A673 (cell line): ENCODE measurements around the gene WIF1. TPM values are rescaled to one million over a fixed set of nuclear protein-coding genes. Genes with fewer than 3 reads are reported as not detected.

ENCODE experiments used
- BruUV-seq: library from RNA; stranded (reverse); fragments of 400-500 nt; replicated peaks from 2 replicates; lab custom pipeline; 2021; lab: Mats Ljungman, UMichigan
- CTCF ChIA-PET: fragments of 300-600 bp; sonication (Branson Sonifier 250); formaldehyde crosslinking; loops from one replicate; lab custom pipeline; 2022; ENCODE audit warnings: antibody characterized with exemption; lab: Charles Lee
- POLR2A ChIA-PET: fragments of 300-600 bp; sonication (Branson Sonifier 250); formaldehyde crosslinking; loops from one replicate; lab custom pipeline; 2022; ENCODE audit warnings: antibody characterized with exemption; ENCODE audit not compliant: low non-redundant PET; lab: Charles Lee
- DNase-seq: peaks from one replicate; pipeline ENCODE4 v3.0.0-alpha.2; 2015; ENCODE audit warnings: low spot score
- H3K27ac ChIP-seq: fragments of 200-600 bp; sonication (generic); 2 replicates; pipeline ENCODE4 v1.5.1; 2016; ENCODE audit warnings: mixed run types, low read depth, mild to moderate bottlenecking, mixed read lengths, antibody characterized with exemption, low read length; ENCODE audit not compliant: poor library complexity, severe bottlenecking
- H3K27me3 ChIP-seq: fragments of 200-600 bp; sonication (generic); replicated peaks from 2 replicates; pipeline ENCODE4 v1.6.1; 2017; ENCODE audit warnings: mixed run types, low read depth, mild to moderate bottlenecking, mixed read lengths, antibody characterized with exemption, low read length; ENCODE audit not compliant: insufficient read depth, poor library complexity
- H3K36me3 ChIP-seq: fragments of 200-600 bp; sonication (generic); 2 replicates; pipeline ENCODE4 v1.6.1; 2016; ENCODE audit warnings: mixed run types, mild to moderate bottlenecking, mixed read lengths, antibody characterized with exemption, low read length; ENCODE audit not compliant: insufficient read depth, poor library complexity, severe bottlenecking
- H3K4me1 ChIP-seq: fragments of 200-600 bp; sonication (generic); 2 replicates; pipeline ENCODE4 v1.6.1; 2017; ENCODE audit warnings: mixed run types, mild to moderate bottlenecking, mixed read lengths, antibody characterized with exemption, low read length; ENCODE audit not compliant: insufficient read depth, poor library complexity, severe bottlenecking
- H3K4me3 ChIP-seq: fragments of 200-600 bp; sonication (generic); 2 replicates; pipeline ENCODE4 v1.5.1; 2016; ENCODE audit warnings: low read depth, mixed run types, mild to moderate bottlenecking, mixed read lengths, low read length; ENCODE audit not compliant: poor library complexity, severe bottlenecking
- H3K9me3 ChIP-seq: fragments of 200-600 bp; sonication (generic); 2 replicates; pipeline ENCODE4 v1.6.1; 2016; ENCODE audit warnings: mixed run types, low read depth, mild to moderate bottlenecking, mixed read lengths, antibody characterized with exemption, low read length; ENCODE audit not compliant: poor library complexity, severe bottlenecking
- EZH2 ChIP-seq: fragments of 200-600 bp; sonication (generic); IDR thresholded peaks from 2 replicates; pipeline ENCODE4 v1.6.1; 2017; ENCODE audit warnings: borderline replicate concordance, low read depth, mild to moderate bottlenecking, mixed read lengths, antibody characterized with exemption, low read length; ENCODE audit not compliant: poor library complexity, severe bottlenecking
- intact Hi-C: fragments of 100-400 bp; cut with micrococcal nuclease; formaldehyde crosslinking; loops from one replicate; pipeline ENCODE4 v1.10.0; 2022; ENCODE audit not compliant: unreplicated experiment
- total RNA-seq: library from RNA; stranded (reverse); gene quantifications from 2 replicates; pipeline ENCODE4 v1.2.3, GENCODE V29; 2021
- TF ChIP-seq, protein P1 (sequence below): fragments of 300-800, 200-600 bp; sonication (generic); conservative IDR thresholded peaks from 2 replicates; pipeline ENCODE4 v1.5.1; 2017; ENCODE audit warnings: low read depth, mild to moderate bottlenecking, antibody characterized with exemption, low read length, moderate library complexity, mixed read lengths

Gene WIF1
- total RNA-seq, 1 experiment from 2014 or later, result not detected

DNA sequence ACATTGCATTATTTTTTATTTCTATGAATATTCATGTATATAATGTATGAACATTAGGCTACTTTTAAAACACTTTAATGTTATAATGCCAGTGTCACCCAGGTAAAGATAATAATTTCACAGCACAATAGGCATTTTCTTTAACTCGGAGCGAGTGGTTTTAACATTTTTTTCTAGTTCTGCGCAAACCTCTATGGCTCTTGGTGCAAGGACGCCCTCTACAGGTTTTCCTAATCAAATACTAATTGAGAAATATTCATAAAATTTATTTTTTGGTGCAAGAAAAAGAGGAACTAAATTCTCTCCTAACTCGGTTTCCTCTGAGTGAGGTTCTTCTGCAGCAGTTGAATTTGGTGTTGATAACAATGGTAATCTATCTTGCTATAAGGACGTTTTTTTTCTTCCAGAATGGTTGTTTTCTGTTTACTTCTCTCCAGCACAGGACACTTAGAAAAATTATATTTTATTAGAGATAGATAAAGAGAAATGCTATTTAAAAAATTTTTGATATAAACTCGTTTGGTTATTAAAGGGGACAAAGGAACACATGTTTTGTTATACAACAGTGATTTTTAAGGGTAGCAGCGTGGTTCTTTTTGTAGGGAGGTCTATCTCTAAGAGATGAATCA lies 2.4 kb upstream of the WIF1 start:
- H3K9me3 ChIP-seq, result no peaks in the 10 kb centered on the region
- no TSS peak for BruUV-seq
- H3K27me3 ChIP-seq, result peaks cover 89% of the 10 kb centered on the region

GRCh38 chr12:65122703-65123102 lies 1.6 kb upstream of the WIF1 start:
- peaks cover 90% of the 10 kb centered on the region for H3K27me3 ChIP-seq
- POLR2A ChIA-PET, result interaction anchor here (0.6 kb wide), 1 partner anchor 94 kb away, joined by 4 read pairs; no protein-coding TSS in a partner anchor

More for the DNA sequence above, 2.4 kb upstream of the WIF1 start:
- Histone ChIP-seq H3K4me1 (peaks cover 8% of the 10 kb centered on the region), H3K27ac (no peak overlapping the region), H3K4me3 (no peak overlapping the region), H3K36me3 (no peaks in the 10 kb centered on the region)
- ChIA-PET POLR2A (no interaction called here), CTCF (no interaction called here)
- intact Hi-C loops, result loop anchor here (5.0 kb wide), 2 partner anchors 231 to 321 kb away; no protein-coding TSS in a partner anchor
- TF ChIP-seq, protein P1, sequence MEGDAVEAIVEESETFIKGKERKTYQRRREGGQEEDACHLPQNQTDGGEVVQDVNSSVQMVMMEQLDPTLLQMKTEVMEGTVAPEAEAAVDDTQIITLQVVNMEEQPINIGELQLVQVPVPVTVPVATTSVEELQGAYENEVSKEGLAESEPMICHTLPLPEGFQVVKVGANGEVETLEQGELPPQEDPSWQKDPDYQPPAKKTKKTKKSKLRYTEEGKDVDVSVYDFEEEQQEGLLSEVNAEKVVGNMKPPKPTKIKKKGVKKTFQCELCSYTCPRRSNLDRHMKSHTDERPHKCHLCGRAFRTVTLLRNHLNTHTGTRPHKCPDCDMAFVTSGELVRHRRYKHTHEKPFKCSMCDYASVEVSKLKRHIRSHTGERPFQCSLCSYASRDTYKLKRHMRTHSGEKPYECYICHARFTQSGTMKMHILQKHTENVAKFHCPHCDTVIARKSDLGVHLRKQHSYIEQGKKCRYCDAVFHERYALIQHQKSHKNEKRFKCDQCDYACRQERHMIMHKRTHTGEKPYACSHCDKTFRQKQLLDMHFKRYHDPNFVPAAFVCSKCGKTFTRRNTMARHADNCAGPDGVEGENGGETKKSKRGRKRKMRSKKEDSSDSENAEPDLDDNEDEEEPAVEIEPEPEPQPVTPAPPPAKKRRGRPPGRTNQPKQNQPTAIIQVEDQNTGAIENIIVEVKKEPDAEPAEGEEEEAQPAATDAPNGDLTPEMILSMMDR, result peak; percentile 78
- TF ChIP-seq EZH2, result no peak
- DNase-seq, result peak; percentile 59

GRCh38 chr12:65121956-65122469 lies 908 bp upstream of the WIF1 start:
- DNase-seq, result no peak
- Histone ChIP-seq H3K4me3 (no peak overlapping the region), H3K27ac (no peak overlapping the region), H3K36me3 (no peaks in the 10 kb centered on the region), H3K27me3 (peaks cover 91% of the 10 kb centered on the region), H3K4me1 (peaks cover 8% of the 10 kb centered on the region), H3K9me3 (no peaks in the 10 kb centered on the region)
- no TSS peak for BruUV-seq
- ChIA-PET POLR2A (no interaction called here), CTCF (no interaction called here)
- TF ChIP-seq, protein P1, result no peak
- TF ChIP-seq EZH2, result no peak
- intact Hi-C loops, result loop anchor here (5.0 kb wide), 2 partner anchors 230 to 320 kb away; no protein-coding TSS in a partner anchor

More at GRCh38 chr12:65122703-65123102, 1.6 kb upstream of the WIF1 start:
- no peak overlapping the region for H3K4me3 ChIP-seq
- no TSS peak for BruUV-seq
- peaks cover 8% of the 10 kb centered on the region for H3K4me1 ChIP-seq
- no peak overlapping the region for H3K27ac ChIP-seq
- no peaks in the 10 kb centered on the region for H3K36me3 ChIP-seq
- DNase-seq, result no peak
- H3K9me3 ChIP-seq, result no peaks in the 10 kb centered on the region
- intact Hi-C loops, result loop anchor here (5.0 kb wide), 2 partner anchors 230 to 320 kb away; no protein-coding TSS in a partner anchor
- CTCF ChIA-PET, result interaction anchor here (0.7 kb wide), 2 partner anchors 32 to 189 kb away, joined by 3 to 5 read pairs; no protein-coding TSS in a partner anchor
- TF ChIP-seq EZH2, result no peak
- TF ChIP-seq, protein P1, result no peak
